Measurements from ENCODE around the gene TIMM9.

The TIMM9 gene

DNA sequence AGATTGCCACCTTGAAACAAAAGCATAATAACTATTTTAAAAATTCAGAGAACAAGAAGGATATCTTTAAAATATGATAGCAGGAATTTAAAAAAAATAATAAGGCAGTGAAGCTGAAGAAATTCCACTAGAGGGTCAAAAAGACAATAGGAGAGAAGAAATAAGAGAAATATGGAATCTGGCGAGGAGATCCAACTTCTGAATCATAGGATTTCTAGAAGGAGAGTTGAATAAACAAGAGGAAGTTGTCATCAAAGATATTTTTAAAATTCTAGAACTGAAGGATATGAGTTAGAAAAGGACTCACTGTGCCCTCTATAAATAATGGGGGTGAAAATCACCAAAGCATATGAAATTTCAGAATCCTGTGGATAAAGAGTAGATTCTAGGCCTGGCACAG is 58.4 kb downstream of the TIMM9 start (continued):
- TF ChIP-seq SNAI2 (CRISPR knock-in tag; IDR thresholded peaks at IDR 0.05) (no peak), ISL1 (CRISPR knock-in tag; IDR thresholded peaks at IDR 0.05) (no peak), RARB (CRISPR knock-in tag; IDR thresholded peaks at IDR 0.05) (no peak)
- TF ChIP-seq, protein P1, sequence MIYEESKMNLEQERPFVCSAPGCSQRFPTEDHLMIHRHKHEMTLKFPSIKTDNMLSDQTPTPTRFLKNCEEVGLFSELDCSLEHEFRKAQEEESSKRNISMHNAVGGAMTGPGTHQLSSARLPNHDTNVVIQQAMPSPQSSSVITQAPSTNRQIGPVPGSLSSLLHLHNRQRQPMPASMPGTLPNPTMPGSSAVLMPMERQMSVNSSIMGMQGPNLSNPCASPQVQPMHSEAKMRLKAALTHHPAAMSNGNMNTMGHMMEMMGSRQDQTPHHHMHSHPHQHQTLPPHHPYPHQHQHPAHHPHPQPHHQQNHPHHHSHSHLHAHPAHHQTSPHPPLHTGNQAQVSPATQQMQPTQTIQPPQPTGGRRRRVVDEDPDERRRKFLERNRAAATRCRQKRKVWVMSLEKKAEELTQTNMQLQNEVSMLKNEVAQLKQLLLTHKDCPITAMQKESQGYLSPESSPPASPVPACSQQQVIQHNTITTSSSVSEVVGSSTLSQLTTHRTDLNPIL (CRISPR knock-in tag; IDR thresholded peaks at IDR 0.05; ENCODE audit: low read depth) = no peak

DNA sequence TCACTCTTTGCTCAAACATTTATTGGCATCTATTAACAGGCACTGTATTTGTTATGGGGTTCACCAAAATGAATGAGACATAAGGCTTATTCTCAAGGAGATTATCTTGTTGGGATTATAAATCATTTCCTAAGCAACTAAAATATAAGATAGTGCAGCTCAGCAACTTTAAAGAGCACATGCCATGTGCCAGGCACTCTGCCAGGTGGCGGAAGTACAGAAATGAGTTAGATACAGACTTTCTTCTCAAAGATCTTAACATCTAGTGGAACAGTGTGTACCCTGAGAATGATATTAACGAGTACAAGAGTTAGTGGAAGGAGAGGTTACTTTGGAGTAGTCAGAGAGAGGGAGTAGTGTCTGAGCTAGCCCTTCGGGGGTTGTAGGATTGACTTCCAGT is 60.0 kb downstream of the TIMM9 start:
- no peak for ATAC-seq
- TF ChIP-seq ISL1 (CRISPR knock-in tag; IDR thresholded peaks at IDR 0.05) (no peak), ZNF8 (CRISPR knock-in tag; IDR thresholded peaks at IDR 0.05) (no peak), BACH2 (CRISPR knock-in tag; IDR thresholded peaks at IDR 0.05; ENCODE audit: borderline replicate concordance) (no peak), TCF4 (CRISPR knock-in tag; IDR thresholded peaks at IDR 0.05; ENCODE audit: borderline replicate concordance) (no peak), ZC3H10 (CRISPR knock-in tag; IDR thresholded peaks at IDR 0.05) (no peak), SNAI2 (CRISPR knock-in tag; IDR thresholded peaks at IDR 0.05) (no peak), ARNTL (CRISPR knock-in tag; IDR thresholded peaks at IDR 0.05; ENCODE audit: borderline replicate concordance, low read depth) (no peak), PPARA (CRISPR knock-in tag; IDR thresholded peaks at IDR 0.05; ENCODE audit: borderline replicate concordance) (no peak), ZFP30 (CRISPR knock-in tag; IDR thresholded peaks at IDR 0.05) (no peak), ESRRG (CRISPR knock-in tag; IDR thresholded peaks at IDR 0.05) (no peak), CSDC2 (CRISPR knock-in tag; IDR thresholded peaks at IDR 0.05) (no peak), RARB (CRISPR knock-in tag; IDR thresholded peaks at IDR 0.05) (no peak)
- TF ChIP-seq, protein P2, sequence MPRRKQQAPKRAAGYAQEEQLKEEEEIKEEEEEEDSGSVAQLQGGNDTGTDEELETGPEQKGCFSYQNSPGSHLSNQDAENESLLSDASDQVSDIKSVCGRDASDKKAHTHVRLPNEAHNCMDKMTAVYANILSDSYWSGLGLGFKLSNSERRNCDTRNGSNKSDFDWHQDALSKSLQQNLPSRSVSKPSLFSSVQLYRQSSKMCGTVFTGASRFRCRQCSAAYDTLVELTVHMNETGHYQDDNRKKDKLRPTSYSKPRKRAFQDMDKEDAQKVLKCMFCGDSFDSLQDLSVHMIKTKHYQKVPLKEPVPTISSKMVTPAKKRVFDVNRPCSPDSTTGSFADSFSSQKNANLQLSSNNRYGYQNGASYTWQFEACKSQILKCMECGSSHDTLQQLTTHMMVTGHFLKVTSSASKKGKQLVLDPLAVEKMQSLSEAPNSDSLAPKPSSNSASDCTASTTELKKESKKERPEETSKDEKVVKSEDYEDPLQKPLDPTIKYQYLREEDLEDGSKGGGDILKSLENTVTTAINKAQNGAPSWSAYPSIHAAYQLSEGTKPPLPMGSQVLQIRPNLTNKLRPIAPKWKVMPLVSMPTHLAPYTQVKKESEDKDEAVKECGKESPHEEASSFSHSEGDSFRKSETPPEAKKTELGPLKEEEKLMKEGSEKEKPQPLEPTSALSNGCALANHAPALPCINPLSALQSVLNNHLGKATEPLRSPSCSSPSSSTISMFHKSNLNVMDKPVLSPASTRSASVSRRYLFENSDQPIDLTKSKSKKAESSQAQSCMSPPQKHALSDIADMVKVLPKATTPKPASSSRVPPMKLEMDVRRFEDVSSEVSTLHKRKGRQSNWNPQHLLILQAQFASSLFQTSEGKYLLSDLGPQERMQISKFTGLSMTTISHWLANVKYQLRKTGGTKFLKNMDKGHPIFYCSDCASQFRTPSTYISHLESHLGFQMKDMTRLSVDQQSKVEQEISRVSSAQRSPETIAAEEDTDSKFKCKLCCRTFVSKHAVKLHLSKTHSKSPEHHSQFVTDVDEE (CRISPR knock-in tag; IDR thresholded peaks at IDR 0.05) = no peak
- TF ChIP-seq, protein P3, sequence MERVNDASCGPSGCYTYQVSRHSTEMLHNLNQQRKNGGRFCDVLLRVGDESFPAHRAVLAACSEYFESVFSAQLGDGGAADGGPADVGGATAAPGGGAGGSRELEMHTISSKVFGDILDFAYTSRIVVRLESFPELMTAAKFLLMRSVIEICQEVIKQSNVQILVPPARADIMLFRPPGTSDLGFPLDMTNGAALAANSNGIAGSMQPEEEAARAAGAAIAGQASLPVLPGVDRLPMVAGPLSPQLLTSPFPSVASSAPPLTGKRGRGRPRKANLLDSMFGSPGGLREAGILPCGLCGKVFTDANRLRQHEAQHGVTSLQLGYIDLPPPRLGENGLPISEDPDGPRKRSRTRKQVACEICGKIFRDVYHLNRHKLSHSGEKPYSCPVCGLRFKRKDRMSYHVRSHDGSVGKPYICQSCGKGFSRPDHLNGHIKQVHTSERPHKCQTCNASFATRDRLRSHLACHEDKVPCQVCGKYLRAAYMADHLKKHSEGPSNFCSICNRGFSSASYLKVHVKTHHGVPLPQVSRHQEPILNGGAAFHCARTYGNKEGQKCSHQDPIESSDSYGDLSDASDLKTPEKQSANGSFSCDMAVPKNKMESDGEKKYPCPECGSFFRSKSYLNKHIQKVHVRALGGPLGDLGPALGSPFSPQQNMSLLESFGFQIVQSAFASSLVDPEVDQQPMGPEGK (CRISPR knock-in tag; IDR thresholded peaks at IDR 0.05; ENCODE audit: borderline replicate concordance) = no peak

DNA sequence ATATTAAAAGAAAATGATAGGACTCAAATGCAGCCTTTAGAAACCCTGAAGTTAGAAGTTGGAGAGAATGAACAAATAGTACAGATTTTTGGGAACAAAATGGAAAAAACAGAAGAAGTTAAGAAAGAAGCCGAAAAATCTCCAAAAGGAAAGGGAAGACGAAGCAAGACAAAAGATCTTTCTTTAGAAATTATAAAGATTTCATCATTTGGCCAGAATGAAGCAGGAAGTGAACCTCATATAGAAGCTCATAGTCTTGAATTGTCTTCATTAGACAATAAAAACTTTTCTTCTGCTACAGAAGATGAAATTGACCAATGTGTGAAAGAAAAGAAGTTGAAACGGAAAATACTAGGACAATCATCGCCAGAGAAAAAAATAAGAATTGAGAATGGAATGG is 63.0 kb downstream of the TIMM9 start:
- TF ChIP-seq, protein P4, sequence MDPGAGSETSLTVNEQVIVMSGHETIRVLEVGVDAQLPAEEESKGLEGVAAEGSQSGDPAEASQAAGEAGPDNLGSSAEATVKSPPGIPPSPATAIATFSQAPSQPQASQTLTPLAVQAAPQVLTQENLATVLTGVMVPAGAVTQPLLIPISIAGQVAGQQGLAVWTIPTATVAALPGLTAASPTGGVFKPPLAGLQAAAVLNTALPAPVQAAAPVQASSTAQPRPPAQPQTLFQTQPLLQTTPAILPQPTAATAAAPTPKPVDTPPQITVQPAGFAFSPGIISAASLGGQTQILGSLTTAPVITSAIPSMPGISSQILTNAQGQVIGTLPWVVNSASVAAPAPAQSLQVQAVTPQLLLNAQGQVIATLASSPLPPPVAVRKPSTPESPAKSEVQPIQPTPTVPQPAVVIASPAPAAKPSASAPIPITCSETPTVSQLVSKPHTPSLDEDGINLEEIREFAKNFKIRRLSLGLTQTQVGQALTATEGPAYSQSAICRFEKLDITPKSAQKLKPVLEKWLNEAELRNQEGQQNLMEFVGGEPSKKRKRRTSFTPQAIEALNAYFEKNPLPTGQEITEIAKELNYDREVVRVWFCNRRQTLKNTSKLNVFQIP (CRISPR knock-in tag; IDR thresholded peaks at IDR 0.05; ENCODE audit: borderline replicate concordance, low read depth) = no peak
- TF ChIP-seq ISL1 (CRISPR knock-in tag; IDR thresholded peaks at IDR 0.05) (no peak), TCF4 (CRISPR knock-in tag; IDR thresholded peaks at IDR 0.05; ENCODE audit: borderline replicate concordance) (no peak), ESRRG (CRISPR knock-in tag; IDR thresholded peaks at IDR 0.05) (no peak), GLIS3 (CRISPR knock-in tag; IDR thresholded peaks at IDR 0.05) (no peak), ZNF8 (CRISPR knock-in tag; IDR thresholded peaks at IDR 0.05) (no peak), RARB (CRISPR knock-in tag; IDR thresholded peaks at IDR 0.05) (no peak), OSR1 (CRISPR knock-in tag; IDR thresholded peaks at IDR 0.05) (no peak), TOX (CRISPR knock-in tag; IDR thresholded peaks at IDR 0.05; ENCODE audit: borderline replicate concordance) (no peak), ZFP30 (CRISPR knock-in tag; IDR thresholded peaks at IDR 0.05) (no peak), SNAI2 (CRISPR knock-in tag; IDR thresholded peaks at IDR 0.05) (no peak), BACH2 (CRISPR knock-in tag; IDR thresholded peaks at IDR 0.05; ENCODE audit: borderline replicate concordance) (no peak)
- TF ChIP-seq, protein P3 (CRISPR knock-in tag; IDR thresholded peaks at IDR 0.05; ENCODE audit: borderline replicate concordance) = no peak
- TF ChIP-seq, protein P5, sequence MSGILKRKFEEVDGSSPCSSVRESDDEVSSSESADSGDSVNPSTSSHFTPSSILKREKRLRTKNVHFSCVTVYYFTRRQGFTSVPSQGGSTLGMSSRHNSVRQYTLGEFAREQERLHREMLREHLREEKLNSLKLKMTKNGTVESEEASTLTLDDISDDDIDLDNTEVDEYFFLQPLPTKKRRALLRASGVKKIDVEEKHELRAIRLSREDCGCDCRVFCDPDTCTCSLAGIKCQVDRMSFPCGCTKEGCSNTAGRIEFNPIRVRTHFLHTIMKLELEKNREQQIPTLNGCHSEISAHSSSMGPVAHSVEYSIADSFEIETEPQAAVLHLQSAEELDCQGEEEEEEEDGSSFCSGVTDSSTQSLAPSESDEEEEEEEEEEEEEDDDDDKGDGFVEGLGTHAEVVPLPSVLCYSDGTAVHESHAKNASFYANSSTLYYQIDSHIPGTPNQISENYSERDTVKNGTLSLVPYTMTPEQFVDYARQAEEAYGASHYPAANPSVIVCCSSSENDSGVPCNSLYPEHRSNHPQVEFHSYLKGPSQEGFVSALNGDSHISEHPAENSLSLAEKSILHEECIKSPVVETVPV (CRISPR knock-in tag; IDR thresholded peaks at IDR 0.05) = no peak
- ATAC-seq = no peak

Measured in SK-N-SH treated with all-trans-retinoic acid at 6 μM for 48 hours (cell line).